ENCODE results near the gene CEP41. TPM values are rescaled to one million over a fixed set of nuclear protein-coding genes. Genes with fewer than 3 reads are reported as not detected.

The CEP41 gene
- total RNA-seq, 1 donor = 9.8 TPM

GRCh38 chr7:130432886-130433285, 7.9 kb downstream of the CEP41 start:
- Histone ChIP-seq H2AFZ (ENCODE audit: low read length) (no peak overlapping the region), H4K20me1 (ENCODE audit: insufficient read depth, low read length) (no peaks in the 10 kb centered on the region), H3K36me3 (ENCODE audit: insufficient read depth, low read length) (no peaks in the 10 kb centered on the region), H3K9me3 (ENCODE audit: low read depth, low read length) (no peaks in the 10 kb centered on the region), H3K4me2 (ENCODE audit: insufficient read depth, low read length) (peak overlapping the region; percentile 23), H3K27ac (ENCODE audit: low read depth, low read length) (peak overlapping the region; percentile 17), H3K4me1 (ENCODE audit: insufficient read depth, low read length) (peaks cover 35% of the 10 kb centered on the region), H3K27me3 (ENCODE audit: insufficient read depth, low read length) (no peaks in the 10 kb centered on the region), H3K79me2 (ENCODE audit: insufficient read depth, low read length) (peaks cover 3% of the 10 kb centered on the region), H3K4me3 (ENCODE audit: insufficient read depth, low read length) (no peak overlapping the region)
- peak; percentile 69 for DNase-seq (ENCODE audit: insufficient read length, low spot score, missing footprints)
- no peak for TF ChIP-seq CTCF (IDR thresholded peaks at IDR 0.05; ENCODE audit: extremely low read depth, low read depth, low read length)

GRCh38 chr7:130430841-130431666, 9.8 kb downstream of the CEP41 start:
- Histone ChIP-seq H3K36me3 (ENCODE audit: insufficient read depth, low read length) (no peaks in the 10 kb centered on the region), H3K27me3 (ENCODE audit: insufficient read depth, low read length) (no peaks in the 10 kb centered on the region), H2AFZ (ENCODE audit: low read length) (peak overlapping the region; percentile 39), H3K4me2 (ENCODE audit: insufficient read depth, low read length) (peak overlapping the region; percentile 80), H3K4me1 (ENCODE audit: insufficient read depth, low read length) (peaks cover 35% of the 10 kb centered on the region), H3K9me3 (ENCODE audit: low read depth, low read length) (no peaks in the 10 kb centered on the region), H3K79me2 (ENCODE audit: insufficient read depth, low read length) (peaks cover 3% of the 10 kb centered on the region), H3K4me3 (ENCODE audit: insufficient read depth, low read length) (peak overlapping the region; percentile 54), H4K20me1 (ENCODE audit: insufficient read depth, low read length) (no peaks in the 10 kb centered on the region), H3K27ac (ENCODE audit: low read depth, low read length) (peak overlapping the region; percentile 80)
- peak; percentile 38 for DNase-seq (ENCODE audit: insufficient read length, low spot score, missing footprints)
- TF ChIP-seq CTCF (IDR thresholded peaks at IDR 0.05; ENCODE audit: extremely low read depth, low read depth, low read length) = no peak

DNA sequence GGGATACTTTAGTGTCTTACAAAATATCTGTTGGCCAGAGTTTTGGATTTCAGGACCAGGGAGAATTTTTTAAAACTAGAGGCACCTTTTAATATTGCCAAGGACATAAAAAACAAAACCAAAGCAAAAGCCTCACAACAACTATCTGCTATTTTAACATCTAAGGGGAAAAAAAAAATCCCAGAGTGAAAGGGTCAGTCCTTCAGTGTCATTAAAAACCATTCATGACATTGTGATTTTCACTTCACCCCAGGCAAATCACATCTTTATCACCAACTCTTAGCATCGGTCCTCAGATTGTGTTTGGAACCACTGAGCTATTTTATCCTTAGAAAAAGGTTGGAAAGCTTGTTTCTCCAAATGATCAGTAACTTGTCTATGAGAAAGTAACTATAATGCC, 10.7 kb downstream of the CEP41 start:
- H2AFZ ChIP-seq (ENCODE audit: low read length) = no peak overlapping the region

More for the DNA sequence above, 10.7 kb downstream of the CEP41 start:
- Histone ChIP-seq H3K4me2 (ENCODE audit: insufficient read depth, low read length) (peak overlapping the region; percentile 80), H3K9me3 (ENCODE audit: low read depth, low read length) (no peaks in the 10 kb centered on the region), H3K27ac (ENCODE audit: low read depth, low read length) (peak overlapping the region; percentile 80), H3K27me3 (ENCODE audit: insufficient read depth, low read length) (no peaks in the 10 kb centered on the region), H3K36me3 (ENCODE audit: insufficient read depth, low read length) (no peaks in the 10 kb centered on the region), H4K20me1 (ENCODE audit: insufficient read depth, low read length) (no peaks in the 10 kb centered on the region), H3K4me1 (ENCODE audit: insufficient read depth, low read length) (peaks cover 35% of the 10 kb centered on the region), H3K79me2 (ENCODE audit: insufficient read depth, low read length) (peaks cover 3% of the 10 kb centered on the region), H3K4me3 (ENCODE audit: insufficient read depth, low read length) (peak overlapping the region; percentile 54)
- no peak for DNase-seq (ENCODE audit: insufficient read length, low spot score, missing footprints)
- no peak for TF ChIP-seq CTCF (IDR thresholded peaks at IDR 0.05; ENCODE audit: extremely low read depth, low read depth, low read length)
